Activated naive CD8-positive, alpha-beta T cell treated with anti-CD3 and anti-CD28 coated beads for 36 hours (primary cell): ENCODE results near the gene KCNJ2. TPM values are rescaled to one million over a fixed set of nuclear protein-coding genes. Genes with fewer than 3 reads are reported as not detected.

Experiments
- DNase-seq: peaks from one replicate; pipeline ENCODE4 v3.0.0; 2021
- H3K27ac Mint-ChIP-seq: one replicate; pipeline ENCODE4 v1.8.0; 2022; ENCODE audit warnings: mild to moderate bottlenecking, moderate library complexity, mixed read lengths
- H3K27me3 Mint-ChIP-seq: one replicate; pipeline ENCODE4 v1.8.0; 2022; ENCODE audit warnings: mild to moderate bottlenecking, mixed read lengths
- H3K36me3 Mint-ChIP-seq: one replicate; pipeline ENCODE4 v1.8.0; 2021; ENCODE audit warnings: mild to moderate bottlenecking, mixed read lengths
- H3K4me1 Mint-ChIP-seq: one replicate; pipeline ENCODE4 v1.8.0; 2021; ENCODE audit warnings: mixed read lengths
- H3K4me3 Mint-ChIP-seq: one replicate; pipeline ENCODE4 v1.8.0; 2022; ENCODE audit warnings: mild to moderate bottlenecking, moderate library complexity, mixed read lengths
- H3K9me3 Mint-ChIP-seq: one replicate; pipeline ENCODE4 v1.8.0; 2022; ENCODE audit warnings: mixed read lengths
- total RNA-seq, 2 experiments: library from RNA; stranded (reverse); gene quantifications; one replicate each; pipeline ENCODE4 v1.2.3, GENCODE V29; 2021

KCNJ2 gene
- total RNA-seq, 2 experiments from 2014 or later: not detected

DNA sequence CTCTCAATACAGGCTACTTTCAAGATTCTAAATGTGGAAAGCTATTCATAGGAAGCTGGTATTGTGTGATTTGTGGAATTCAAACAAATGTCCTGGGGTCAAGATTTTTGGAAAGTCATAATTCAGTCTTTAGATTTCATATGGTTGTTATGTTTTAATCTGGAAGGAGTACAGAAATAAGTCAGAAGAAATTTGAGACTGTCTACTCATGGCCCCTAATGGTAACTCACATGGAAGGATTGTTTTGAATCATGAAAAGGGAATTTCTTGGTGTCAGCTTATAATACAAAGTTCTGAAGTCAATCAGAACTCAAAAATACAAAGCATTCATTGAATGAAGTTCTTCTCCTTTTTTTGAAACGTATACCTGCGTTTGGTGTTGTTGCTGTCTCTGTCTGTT, 3.1 kb downstream of the KCNJ2 start:
- H3K27me3 Mint-ChIP-seq: peaks cover 49% of the 10 kb centered on the region
- H3K36me3 Mint-ChIP-seq: no peaks in the 10 kb centered on the region
- peaks cover 16% of the 10 kb centered on the region for H3K4me1 Mint-ChIP-seq
- no peak for DNase-seq
- no peak overlapping the region for H3K27ac Mint-ChIP-seq
- H3K9me3 Mint-ChIP-seq: no peaks in the 10 kb centered on the region
- H3K4me3 Mint-ChIP-seq: no peak overlapping the region

GRCh38 chr17:70172923-70173322, 3.6 kb downstream of the KCNJ2 start:
- H3K27ac Mint-ChIP-seq: no peak overlapping the region
- no peaks in the 10 kb centered on the region for H3K36me3 Mint-ChIP-seq
- H3K27me3 Mint-ChIP-seq: peaks cover 45% of the 10 kb centered on the region
- no peak overlapping the region for H3K4me3 Mint-ChIP-seq
- H3K9me3 Mint-ChIP-seq: no peaks in the 10 kb centered on the region
- H3K4me1 Mint-ChIP-seq: peaks cover 16% of the 10 kb centered on the region
- DNase-seq: no peak

DNA sequence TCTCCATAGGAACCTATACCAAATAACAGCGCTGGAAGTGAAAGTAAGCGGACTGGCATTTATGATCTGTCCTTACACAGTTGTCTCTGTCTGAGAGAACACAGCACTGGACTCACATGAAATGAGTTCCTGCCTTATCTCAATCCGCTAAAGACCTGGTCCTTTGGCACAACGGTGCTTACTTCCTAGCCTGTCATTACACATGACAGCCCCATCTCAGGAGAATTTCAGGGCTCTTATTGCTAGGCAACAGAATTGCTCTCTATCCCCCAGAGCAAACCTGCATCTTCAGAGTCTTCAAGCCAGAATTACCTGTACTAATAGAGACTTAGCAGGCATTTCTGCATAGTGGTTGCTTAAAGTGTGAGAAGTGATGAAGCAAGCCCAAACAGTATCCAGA, 4.3 kb downstream of the KCNJ2 start:
- Mint-ChIP-seq H3K27ac (no peak overlapping the region), H3K4me1 (peaks cover 9% of the 10 kb centered on the region), H3K36me3 (no peaks in the 10 kb centered on the region)

DNA sequence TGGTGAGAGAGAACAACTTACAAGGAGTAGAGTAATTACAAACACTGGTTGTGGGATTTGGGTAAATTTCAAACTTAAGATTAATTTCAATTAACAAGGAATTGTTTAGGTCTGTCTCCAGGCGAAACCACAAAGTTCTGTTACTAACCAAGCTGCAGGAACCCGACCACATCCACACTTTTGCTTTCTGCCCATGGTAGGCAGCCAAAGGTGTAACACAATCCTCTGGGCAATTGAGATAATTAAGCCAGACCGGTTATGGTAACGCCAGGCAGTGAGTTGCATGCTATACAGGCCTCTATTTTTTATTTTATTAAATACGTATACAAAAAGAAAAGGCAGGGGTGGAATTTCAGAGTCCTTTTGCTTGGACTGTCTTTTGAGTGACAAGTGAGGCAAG, 12.0 kb downstream of the KCNJ2 start:
- no peak overlapping the region for H3K4me3 Mint-ChIP-seq
- no peak for DNase-seq
- peaks cover 8% of the 10 kb centered on the region for H3K27me3 Mint-ChIP-seq
- no peaks in the 10 kb centered on the region for H3K4me1 Mint-ChIP-seq
- H3K36me3 Mint-ChIP-seq: no peaks in the 10 kb centered on the region
- no peak overlapping the region for H3K27ac Mint-ChIP-seq
- H3K9me3 Mint-ChIP-seq: no peaks in the 10 kb centered on the region

More for the DNA sequence above, 4.3 kb downstream of the KCNJ2 start:
- no peak for DNase-seq
- H3K9me3 Mint-ChIP-seq: no peaks in the 10 kb centered on the region
- no peak overlapping the region for H3K4me3 Mint-ChIP-seq
- peaks cover 40% of the 10 kb centered on the region for H3K27me3 Mint-ChIP-seq

DNA sequence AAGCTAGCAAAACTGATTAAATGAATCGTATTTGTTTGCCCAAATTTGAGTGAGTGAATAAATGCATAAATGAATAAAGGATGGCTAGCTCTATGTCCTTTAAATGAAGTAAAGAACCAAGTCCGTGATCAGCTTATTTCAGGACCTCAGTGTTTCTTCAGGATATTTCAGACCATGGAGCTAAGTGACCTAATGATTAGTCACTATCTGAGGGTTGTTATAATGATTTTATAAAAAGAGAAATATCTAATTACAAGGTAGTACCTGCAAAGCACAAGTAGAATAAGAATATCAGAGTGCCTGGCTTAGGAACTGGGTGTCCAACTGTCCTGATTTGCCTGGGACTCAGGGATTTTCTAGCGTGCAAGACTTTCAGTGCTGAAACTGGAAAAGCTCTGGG, 12.5 kb downstream of the KCNJ2 start:
- Mint-ChIP-seq H3K36me3 (no peaks in the 10 kb centered on the region), H3K27ac (no peak overlapping the region), H3K9me3 (no peaks in the 10 kb centered on the region), H3K27me3 (peaks cover 8% of the 10 kb centered on the region), H3K4me1 (no peaks in the 10 kb centered on the region), H3K4me3 (no peak overlapping the region)
- DNase-seq: no peak

- no peak for DNase-seq
- Mint-ChIP-seq H3K4me1 (no peaks in the 10 kb centered on the region), H3K36me3 (no peaks in the 10 kb centered on the region), H3K27ac (no peak overlapping the region), H3K9me3 (no peaks in the 10 kb centered on the region), H3K4me3 (no peak overlapping the region), H3K27me3 (peaks cover 5% of the 10 kb centered on the region)
Observed at GRCh38 chr17:70183508-70183907, 14.2 kb downstream of the KCNJ2 start.

DNA sequence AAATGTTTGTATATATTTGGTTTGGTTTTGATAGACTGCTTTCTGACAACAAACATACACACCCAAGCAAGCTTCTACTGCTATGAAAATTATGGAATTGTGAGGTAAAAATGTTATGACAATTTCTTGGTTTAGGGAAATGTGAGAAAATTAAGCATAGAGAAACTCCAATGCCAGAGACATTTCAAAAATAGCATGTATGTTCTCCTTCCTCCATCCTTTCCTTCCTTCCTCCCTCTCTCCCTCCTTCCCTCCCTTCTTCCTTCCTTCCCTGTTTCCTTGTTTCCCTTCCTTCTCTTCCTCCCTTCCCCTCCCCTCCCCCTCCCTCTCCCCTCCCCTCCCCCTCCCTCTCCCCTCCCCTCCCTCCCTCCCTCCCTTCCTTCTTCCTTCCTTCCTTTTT, 14.9 kb downstream of the KCNJ2 start:
- Mint-ChIP-seq H3K27ac (no peak overlapping the region), H3K4me3 (no peak overlapping the region), H3K27me3 (peaks cover 5% of the 10 kb centered on the region), H3K36me3 (no peaks in the 10 kb centered on the region), H3K9me3 (no peaks in the 10 kb centered on the region), H3K4me1 (no peaks in the 10 kb centered on the region)
- no peak for DNase-seq

- Mint-ChIP-seq H3K4me1 (no peaks in the 10 kb centered on the region), H3K36me3 (no peaks in the 10 kb centered on the region), H3K4me3 (no peak overlapping the region), H3K27me3 (peaks cover 5% of the 10 kb centered on the region), H3K27ac (no peak overlapping the region), H3K9me3 (no peaks in the 10 kb centered on the region)
- no peak for DNase-seq
Observed at GRCh38 chr17:70184770-70185169, 15.4 kb downstream of the KCNJ2 start.

GRCh38 chr17:70185285-70185684, 16.0 kb downstream of the KCNJ2 start:
- no peaks in the 10 kb centered on the region for H3K9me3 Mint-ChIP-seq
- no peaks in the 10 kb centered on the region for H3K36me3 Mint-ChIP-seq
- H3K27me3 Mint-ChIP-seq: peaks cover 5% of the 10 kb centered on the region
- H3K4me3 Mint-ChIP-seq: no peak overlapping the region
- H3K4me1 Mint-ChIP-seq: no peaks in the 10 kb centered on the region
- no peak overlapping the region for H3K27ac Mint-ChIP-seq
- DNase-seq: no peak

- no peak for DNase-seq
- Mint-ChIP-seq H3K27me3 (no peaks in the 10 kb centered on the region), H3K9me3 (no peaks in the 10 kb centered on the region), H3K4me1 (no peaks in the 10 kb centered on the region), H3K4me3 (no peak overlapping the region), H3K36me3 (no peaks in the 10 kb centered on the region), H3K27ac (no peak overlapping the region)
Observed at GRCh38 chr17:70187383-70187782, 18.1 kb downstream of the KCNJ2 start.

DNA sequence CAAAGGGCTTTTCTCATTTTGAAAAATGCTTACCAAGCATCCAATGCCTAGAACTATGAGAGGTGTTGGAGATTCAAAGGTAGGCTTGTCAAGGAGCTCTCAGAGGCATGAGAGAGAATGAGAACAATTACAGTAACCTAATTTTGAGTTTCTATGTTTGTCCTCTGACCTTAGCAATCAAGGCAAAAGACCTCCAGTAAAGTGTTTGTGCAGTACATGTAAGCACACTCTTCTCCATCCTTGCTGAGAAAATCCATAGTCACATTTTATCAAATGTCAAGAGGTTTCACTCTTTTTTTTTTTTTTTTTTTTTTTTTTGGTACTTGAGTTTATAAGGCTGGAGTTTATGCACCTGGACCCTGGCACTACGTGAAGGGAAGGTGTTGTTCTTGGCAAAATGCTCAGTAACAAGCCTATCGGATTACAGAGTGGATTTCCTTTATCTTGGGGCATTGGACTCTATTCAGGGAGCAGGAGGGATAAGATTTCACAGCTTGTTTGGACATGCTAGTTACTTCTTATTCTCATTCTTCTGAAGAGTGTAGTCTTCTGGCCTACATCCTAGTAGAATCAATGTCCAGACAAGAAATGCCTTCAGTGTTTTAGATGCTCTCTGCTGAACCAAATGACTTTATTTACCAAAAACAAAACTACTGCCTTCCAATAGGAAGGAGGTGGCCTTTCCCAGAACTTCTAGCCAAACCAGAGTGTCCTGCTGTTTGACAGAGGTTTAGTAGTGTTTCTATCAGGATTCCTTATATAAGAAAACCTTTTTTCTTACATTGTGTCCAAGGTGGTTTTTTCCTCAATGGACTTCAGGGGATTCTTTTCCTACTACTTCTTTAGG, 21.9 kb downstream of the KCNJ2 start:
- no peak for DNase-seq
- H3K36me3 Mint-ChIP-seq: no peaks in the 10 kb centered on the region
- no peaks in the 10 kb centered on the region for H3K4me1 Mint-ChIP-seq
- H3K27ac Mint-ChIP-seq: no peak overlapping the region
- H3K9me3 Mint-ChIP-seq: no peaks in the 10 kb centered on the region
- peaks cover 10% of the 10 kb centered on the region for H3K27me3 Mint-ChIP-seq
- no peak overlapping the region for H3K4me3 Mint-ChIP-seq

DNA sequence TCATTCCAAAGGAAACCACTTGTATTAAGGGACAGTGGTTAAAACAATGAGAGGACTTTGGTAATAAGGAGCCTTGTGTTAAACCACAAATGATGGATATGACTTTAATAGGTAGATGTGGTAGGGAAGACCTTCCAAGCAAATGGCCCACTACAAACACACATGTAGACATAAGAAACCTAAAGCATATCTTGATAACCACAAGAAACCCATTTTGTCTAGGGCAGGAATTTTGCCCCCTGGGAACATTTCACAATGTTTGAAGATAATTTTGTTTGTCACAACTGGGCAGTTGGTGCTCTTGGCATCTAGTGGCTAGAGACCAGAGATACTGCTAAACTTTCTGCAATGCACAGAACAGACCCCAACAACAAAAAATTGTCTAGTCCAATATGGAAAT, 25.8 kb downstream of the KCNJ2 start:
- Mint-ChIP-seq H3K27me3 (peaks cover 13% of the 10 kb centered on the region), H3K4me3 (no peak overlapping the region), H3K4me1 (no peaks in the 10 kb centered on the region), H3K36me3 (no peaks in the 10 kb centered on the region), H3K9me3 (no peaks in the 10 kb centered on the region), H3K27ac (no peak overlapping the region)
- no peak for DNase-seq

GRCh38 chr17:70201872-70202419, 32.6 kb downstream of the KCNJ2 start:
- Mint-ChIP-seq H3K4me1 (no peaks in the 10 kb centered on the region), H3K36me3 (no peaks in the 10 kb centered on the region), H3K9me3 (no peaks in the 10 kb centered on the region), H3K27ac (no peak overlapping the region), H3K4me3 (no peak overlapping the region), H3K27me3 (no peaks in the 10 kb centered on the region)
- no peak for DNase-seq

GRCh38 chr17:70202840-70203239, 33.5 kb downstream of the KCNJ2 start:
- H3K36me3 Mint-ChIP-seq: no peaks in the 10 kb centered on the region
- no peak overlapping the region for H3K4me3 Mint-ChIP-seq
- no peaks in the 10 kb centered on the region for H3K27me3 Mint-ChIP-seq
- no peak for DNase-seq
- no peaks in the 10 kb centered on the region for H3K4me1 Mint-ChIP-seq
- no peak overlapping the region for H3K27ac Mint-ChIP-seq
- no peaks in the 10 kb centered on the region for H3K9me3 Mint-ChIP-seq

DNA sequence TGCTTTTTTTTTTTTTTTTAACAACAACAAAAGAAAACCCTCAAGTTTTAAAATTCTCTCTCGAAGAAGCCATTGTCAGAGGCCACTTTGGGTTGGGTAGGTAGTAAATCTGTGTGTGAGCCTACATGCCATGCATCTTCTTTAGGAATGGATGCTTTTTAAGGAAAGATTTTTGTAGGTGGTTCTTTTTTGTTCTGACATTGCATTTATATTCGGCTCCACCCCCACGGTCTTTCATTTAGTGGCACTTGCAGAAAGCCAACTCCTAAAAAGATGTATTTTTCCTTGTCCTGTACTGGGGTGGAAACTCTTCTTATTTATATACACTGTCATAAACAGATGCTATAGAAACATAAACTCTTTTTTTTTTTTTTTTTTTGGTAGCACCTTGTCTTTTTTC, 35.1 kb downstream of the KCNJ2 start:
- Mint-ChIP-seq H3K27ac (no peak overlapping the region), H3K9me3 (no peaks in the 10 kb centered on the region), H3K27me3 (no peaks in the 10 kb centered on the region), H3K4me3 (no peak overlapping the region), H3K4me1 (no peaks in the 10 kb centered on the region), H3K36me3 (no peaks in the 10 kb centered on the region)
- DNase-seq: no peak

DNA sequence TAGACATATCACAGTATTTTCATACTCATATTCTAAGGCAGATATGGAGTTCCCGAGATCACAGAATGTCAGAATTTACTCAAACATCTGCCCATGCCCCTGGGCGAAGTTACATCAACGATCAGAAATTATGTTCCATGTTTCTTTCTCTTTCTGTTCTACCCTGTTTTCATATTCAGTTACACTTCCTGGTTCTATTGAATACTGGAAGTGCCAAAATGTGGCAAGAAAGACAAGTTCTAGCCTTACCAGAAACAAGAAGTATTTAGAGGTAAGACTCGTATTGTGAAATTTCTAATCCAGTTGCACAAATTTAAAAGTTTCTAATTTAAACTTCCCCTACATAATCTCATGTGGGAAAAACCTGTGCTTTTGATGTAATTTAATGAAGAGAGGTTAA, 36.1 kb downstream of the KCNJ2 start:
- no peaks in the 10 kb centered on the region for H3K4me1 Mint-ChIP-seq
- H3K27me3 Mint-ChIP-seq: no peaks in the 10 kb centered on the region
- no peaks in the 10 kb centered on the region for H3K36me3 Mint-ChIP-seq
- no peak overlapping the region for H3K4me3 Mint-ChIP-seq
- DNase-seq: no peak
- H3K27ac Mint-ChIP-seq: no peak overlapping the region
- no peaks in the 10 kb centered on the region for H3K9me3 Mint-ChIP-seq
